Measurements from ENCODE around the gene DPH1.
A peak's percentile ranks its signal among the peaks of the same experiment; 100 is the strongest.
"Not testable (repeated sequence)": the region's sequence is repeated elsewhere in the genome, so short reads cannot be mapped to it uniquely, and the experiment has no call there.

The DPH1 gene

GRCh38 chr17:2011411-2012371, 18.3 kb upstream of the DPH1 start:
- Histone ChIP-seq H3K9me3 (ENCODE audit: insufficient read depth, low read depth, low read length) (no peaks in the 10 kb centered on the region), H3K9ac (ENCODE audit: low read depth, low read length) (no peak overlapping the region), H3K27me3 (ENCODE audit: insufficient read depth, low read length) (peaks cover 19% of the 10 kb centered on the region), H3K4me1 (ENCODE audit: insufficient read depth, low read length) (peaks cover 12% of the 10 kb centered on the region), H3K4me3 (ENCODE audit: low read length) (0 out of 2 replicates have a peak overlapping the region, but pooled peaks have one; percentile 26), H3K36me3 (ENCODE audit: insufficient read depth, low read depth, low read length) (no peaks in the 10 kb centered on the region), H3K27ac (ENCODE audit: low read length) (no peak overlapping the region)

- H3K36me3 ChIP-seq (ENCODE audit: insufficient read depth, low read depth, low read length), result no peaks in the 10 kb centered on the region
- no peak overlapping the region for H3K9ac ChIP-seq (ENCODE audit: low read depth, low read length)
- peaks cover 12% of the 10 kb centered on the region for H3K4me1 ChIP-seq (ENCODE audit: insufficient read depth, low read length)
- no peak overlapping the region for H3K27ac ChIP-seq (ENCODE audit: low read length)
- peaks cover 25% of the 10 kb centered on the region for H3K27me3 ChIP-seq (ENCODE audit: insufficient read depth, low read length)
- H3K4me3 ChIP-seq (ENCODE audit: low read length), result no peak overlapping the region
- no peaks in the 10 kb centered on the region for H3K9me3 ChIP-seq (ENCODE audit: insufficient read depth, low read depth, low read length)
These were observed 17.5 kb upstream of the DPH1 start for GRCh38 chr17:2012499-2012898.

- not testable (repeated sequence) for H3K36me3 ChIP-seq (ENCODE audit: insufficient read depth, low read depth, low read length); H3K9ac ChIP-seq (ENCODE audit: low read depth, low read length); H3K27ac ChIP-seq (ENCODE audit: low read length); H3K4me3 ChIP-seq (ENCODE audit: low read length); H3K9me3 ChIP-seq (ENCODE audit: insufficient read depth, low read depth, low read length)
- Histone ChIP-seq H3K27me3 (ENCODE audit: insufficient read depth, low read length) (peaks cover 34% of the 10 kb centered on the region), H3K4me1 (ENCODE audit: insufficient read depth, low read length) (peaks cover 12% of the 10 kb centered on the region)
These were observed 16.5 kb upstream of the DPH1 start for GRCh38 chr17:2013220-2013993.

- Histone ChIP-seq H3K27ac (ENCODE audit: low read length) (no peak overlapping the region), H3K4me3 (ENCODE audit: low read length) (no peak overlapping the region), H3K9me3 (ENCODE audit: insufficient read depth, low read depth, low read length) (no peaks in the 10 kb centered on the region), H3K9ac (ENCODE audit: low read depth, low read length) (no peak overlapping the region), H3K27me3 (ENCODE audit: insufficient read depth, low read length) (peaks cover 39% of the 10 kb centered on the region), H3K36me3 (ENCODE audit: insufficient read depth, low read depth, low read length) (no peaks in the 10 kb centered on the region), H3K4me1 (ENCODE audit: insufficient read depth, low read length) (peaks cover 12% of the 10 kb centered on the region)
These were observed 16.0 kb upstream of the DPH1 start for GRCh38 chr17:2013994-2014317.

- no peaks in the 10 kb centered on the region for H3K36me3 ChIP-seq (ENCODE audit: insufficient read depth, low read depth, low read length)
- no peaks in the 10 kb centered on the region for H3K9me3 ChIP-seq (ENCODE audit: insufficient read depth, low read depth, low read length)
- H3K9ac ChIP-seq (ENCODE audit: low read depth, low read length), result no peak overlapping the region
- peaks cover 12% of the 10 kb centered on the region for H3K4me1 ChIP-seq (ENCODE audit: insufficient read depth, low read length)
- H3K27me3 ChIP-seq (ENCODE audit: insufficient read depth, low read length), result peaks cover 53% of the 10 kb centered on the region
- no peak overlapping the region for H3K4me3 ChIP-seq (ENCODE audit: low read length)
- H3K27ac ChIP-seq (ENCODE audit: low read length), result no peak overlapping the region
These were observed 14.6 kb upstream of the DPH1 start for GRCh38 chr17:2015314-2015713.

GRCh38 chr17:2016494-2016893, 13.5 kb upstream of the DPH1 start:
- no peaks in the 10 kb centered on the region for H3K9me3 ChIP-seq (ENCODE audit: insufficient read depth, low read depth, low read length)
- H3K36me3 ChIP-seq (ENCODE audit: insufficient read depth, low read depth, low read length), result no peaks in the 10 kb centered on the region
- H3K27me3 ChIP-seq (ENCODE audit: insufficient read depth, low read length), result peaks cover 60% of the 10 kb centered on the region
- H3K27ac ChIP-seq (ENCODE audit: low read length), result no peak overlapping the region
- no peak overlapping the region for H3K4me3 ChIP-seq (ENCODE audit: low read length)
- no peak overlapping the region for H3K9ac ChIP-seq (ENCODE audit: low read depth, low read length)
- H3K4me1 ChIP-seq (ENCODE audit: insufficient read depth, low read length), result peaks cover 8% of the 10 kb centered on the region

- no peaks in the 10 kb centered on the region for H3K9me3 ChIP-seq (ENCODE audit: insufficient read depth, low read depth, low read length)
- peaks cover 57% of the 10 kb centered on the region for H3K27me3 ChIP-seq (ENCODE audit: insufficient read depth, low read length)
- H3K36me3 ChIP-seq (ENCODE audit: insufficient read depth, low read depth, low read length), result no peaks in the 10 kb centered on the region
- no peak overlapping the region for H3K9ac ChIP-seq (ENCODE audit: low read depth, low read length)
- no peaks in the 10 kb centered on the region; the same call in 1 of the 2 replicates for H3K4me1 ChIP-seq (ENCODE audit: insufficient read depth, low read length)
- H3K4me3 ChIP-seq (ENCODE audit: low read length), result no peak overlapping the region
- no peak overlapping the region for H3K27ac ChIP-seq (ENCODE audit: low read length)
These were observed 12.5 kb upstream of the DPH1 start for GRCh38 chr17:2017274-2017941.

GRCh38 chr17:2018716-2019510, 11.0 kb upstream of the DPH1 start:
- H3K4me3 ChIP-seq (ENCODE audit: low read length), result no peak overlapping the region
- H3K36me3 ChIP-seq (ENCODE audit: insufficient read depth, low read depth, low read length), result no peaks in the 10 kb centered on the region
- H3K4me1 ChIP-seq (ENCODE audit: insufficient read depth, low read length), result 0 out of 2 replicates have a peak, but pooled peaks cover 3% of the 10 kb centered on the region
- H3K27ac ChIP-seq (ENCODE audit: low read length), result no peak overlapping the region
- no peak overlapping the region for H3K9ac ChIP-seq (ENCODE audit: low read depth, low read length)
- no peaks in the 10 kb centered on the region for H3K9me3 ChIP-seq (ENCODE audit: insufficient read depth, low read depth, low read length)
- peaks cover 66% of the 10 kb centered on the region for H3K27me3 ChIP-seq (ENCODE audit: insufficient read depth, low read length)

GRCh38 chr17:2019723-2020122, 10.2 kb upstream of the DPH1 start:
- H3K27me3 ChIP-seq (ENCODE audit: insufficient read depth, low read length), result peaks cover 75% of the 10 kb centered on the region

GRCh38 chr17:2020721-2021120, 9.2 kb upstream of the DPH1 start:
- H3K9ac ChIP-seq (ENCODE audit: low read depth, low read length), result no peak overlapping the region
- H3K36me3 ChIP-seq (ENCODE audit: insufficient read depth, low read depth, low read length), result no peaks in the 10 kb centered on the region
- no peaks in the 10 kb centered on the region for H3K9me3 ChIP-seq (ENCODE audit: insufficient read depth, low read depth, low read length)
- no peak overlapping the region for H3K4me3 ChIP-seq (ENCODE audit: low read length)
- H3K27me3 ChIP-seq (ENCODE audit: insufficient read depth, low read length), result peaks cover 85% of the 10 kb centered on the region
- H3K27ac ChIP-seq (ENCODE audit: low read length), result no peak overlapping the region
- 0 out of 2 replicates have a peak, but pooled peaks cover 3% of the 10 kb centered on the region for H3K4me1 ChIP-seq (ENCODE audit: insufficient read depth, low read length)

More at GRCh38 chr17:2019723-2020122, 10.2 kb upstream of the DPH1 start:
- H3K9ac ChIP-seq (ENCODE audit: low read depth, low read length), result no peak overlapping the region
- no peak overlapping the region for H3K27ac ChIP-seq (ENCODE audit: low read length)
- H3K4me3 ChIP-seq (ENCODE audit: low read length), result no peak overlapping the region
- no peaks in the 10 kb centered on the region for H3K36me3 ChIP-seq (ENCODE audit: insufficient read depth, low read depth, low read length)
- 0 out of 2 replicates have a peak, but pooled peaks cover 3% of the 10 kb centered on the region for H3K4me1 ChIP-seq (ENCODE audit: insufficient read depth, low read length)
- H3K9me3 ChIP-seq (ENCODE audit: insufficient read depth, low read depth, low read length), result no peaks in the 10 kb centered on the region
